HK-2 (cell line): Measurements from ENCODE around the gene FLT3.
A peak's percentile ranks its signal among the peaks of the same experiment; 100 is the strongest.
"Not testable (repeated sequence)": the region's sequence is repeated elsewhere in the genome, so short reads cannot be mapped to it uniquely, and the experiment has no call there.

Experiments
- DNase-seq: peaks from one replicate; pipeline ENCODE4 v3.0.0-alpha.2; 2018; ENCODE audit not compliant: unreplicated experiment

The FLT3 gene

DNA sequence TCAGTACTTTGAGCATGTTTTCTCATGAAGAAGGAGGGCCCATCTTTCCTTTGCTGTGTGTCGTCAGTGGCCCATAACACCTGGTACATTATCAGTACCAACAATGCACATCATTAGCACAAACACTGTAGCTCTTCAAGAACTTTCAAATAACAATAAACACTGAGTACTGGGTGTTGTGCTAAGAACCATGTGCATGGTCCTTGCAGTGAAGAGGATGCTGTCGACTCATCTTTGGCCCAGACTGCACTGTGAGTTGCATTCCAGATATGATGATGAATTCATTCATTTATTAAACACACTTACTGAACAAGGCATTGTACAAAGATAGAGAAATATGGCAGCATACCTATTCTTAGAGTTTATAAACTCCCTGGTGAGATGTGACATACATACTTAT lies 55.8 kb downstream of the FLT3 start:
- DNase-seq = no peak

DNA sequence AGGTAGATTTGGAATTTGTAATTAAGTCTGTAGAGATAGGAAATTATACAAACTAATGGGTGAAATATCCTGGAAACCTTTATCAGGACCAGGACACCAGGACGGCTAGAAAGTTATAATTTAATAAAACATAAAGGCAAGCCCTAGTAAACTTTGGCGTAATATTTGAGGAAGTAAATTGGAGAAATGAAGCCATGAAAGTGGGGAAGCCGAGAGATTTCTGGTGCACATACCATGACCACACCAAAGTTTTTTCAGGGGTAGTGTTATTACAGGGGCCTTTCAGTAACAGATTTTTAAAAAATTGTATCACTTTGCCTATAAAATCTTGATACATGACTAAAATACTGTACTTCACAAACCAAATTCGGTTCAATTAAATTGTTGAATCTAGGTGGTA lies 57.2 kb downstream of the FLT3 start:
- DNase-seq = no peak

DNA sequence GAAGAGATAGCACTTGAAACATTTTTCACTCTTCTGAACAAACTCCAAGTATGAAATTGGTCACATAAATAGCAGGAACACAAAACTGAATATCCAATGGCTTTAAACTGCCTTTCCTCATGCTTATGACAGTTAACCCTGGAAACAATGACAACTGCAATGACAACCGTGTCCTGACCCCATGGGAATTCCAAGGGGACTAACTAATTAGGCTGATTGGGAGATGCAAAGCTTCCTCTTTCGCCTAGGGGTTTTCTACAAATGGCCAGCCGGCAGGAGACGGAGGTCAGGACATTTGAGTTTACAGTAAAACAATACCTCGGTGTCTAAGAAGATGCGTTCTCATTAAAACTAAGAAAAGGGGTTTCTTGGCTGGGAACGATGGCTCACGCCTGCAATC lies 58.9 kb downstream of the FLT3 start:
- DNase-seq = no peak

DNA sequence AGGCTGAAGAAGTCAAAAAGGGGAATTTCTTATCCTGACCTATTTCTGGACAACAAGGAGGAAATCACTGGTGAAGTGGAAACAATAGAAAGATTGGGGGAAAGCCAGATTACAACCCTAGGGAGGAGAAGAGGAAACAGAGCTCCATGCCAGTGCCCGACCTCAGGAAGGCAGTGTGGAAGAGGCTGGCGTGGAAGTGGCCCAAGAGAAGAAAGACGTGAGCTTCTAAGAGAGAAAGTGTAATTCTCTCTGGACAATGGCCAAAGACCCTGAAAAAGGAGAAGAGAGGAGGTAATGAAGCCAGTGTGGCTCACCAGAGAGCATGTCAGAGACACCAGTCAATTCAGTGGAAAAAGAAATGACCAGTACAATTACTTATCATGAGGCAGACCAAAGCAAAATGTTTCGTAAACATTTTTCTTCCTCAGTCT lies 59.3 kb downstream of the FLT3 start:
- DNase-seq = no peak

DNA sequence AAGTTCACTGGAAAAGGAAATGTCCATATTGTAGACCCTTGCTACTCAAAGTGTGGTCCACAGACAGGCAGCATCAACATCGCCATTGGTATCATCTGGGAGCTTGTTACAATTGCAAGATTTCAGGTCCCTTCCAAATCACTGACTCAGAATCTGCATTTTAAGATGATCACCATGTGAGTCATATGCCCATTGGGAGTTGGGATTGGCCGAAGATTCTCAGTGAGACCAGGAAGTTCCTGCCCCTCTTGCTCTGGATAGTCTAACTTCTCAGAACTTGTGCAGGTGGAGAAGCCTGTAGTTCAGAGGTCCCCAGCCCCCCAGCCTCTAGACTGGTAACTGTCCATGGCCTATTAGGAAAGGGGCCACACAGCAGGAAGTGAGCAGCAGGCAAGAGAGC lies 63.0 kb downstream of the FLT3 start:
- no peak for DNase-seq

DNA sequence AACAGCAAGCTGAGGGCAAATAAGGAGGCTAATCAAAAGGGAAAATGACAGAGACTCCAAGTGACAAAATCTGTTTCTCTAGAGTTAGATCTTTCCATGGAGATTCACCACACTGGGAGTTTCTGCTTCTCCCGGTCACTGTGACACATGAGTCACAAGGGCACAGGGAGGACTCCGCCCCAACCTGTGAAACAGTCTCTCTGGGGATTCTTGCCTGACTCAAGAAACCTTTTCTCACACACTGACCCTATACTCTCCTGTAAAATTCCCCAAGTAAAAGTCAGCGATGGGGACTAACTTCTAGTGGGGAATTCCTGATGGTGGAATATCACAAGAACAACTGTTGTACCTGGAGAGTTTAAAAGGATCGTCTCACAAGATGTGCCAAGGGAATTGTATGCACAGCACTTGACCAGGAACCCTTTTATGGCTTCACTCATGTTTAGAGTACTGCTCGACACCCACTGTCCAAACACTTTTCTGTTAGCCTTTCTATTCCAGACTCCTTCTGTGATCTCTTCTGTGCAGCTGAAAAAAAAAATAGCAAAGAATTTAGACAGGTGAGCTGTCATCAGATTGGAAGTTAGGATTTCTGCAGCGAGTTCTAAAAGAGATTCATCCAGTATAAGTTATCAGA lies 65.1 kb downstream of the FLT3 start:
- DNase-seq = peak; percentile 4

DNA sequence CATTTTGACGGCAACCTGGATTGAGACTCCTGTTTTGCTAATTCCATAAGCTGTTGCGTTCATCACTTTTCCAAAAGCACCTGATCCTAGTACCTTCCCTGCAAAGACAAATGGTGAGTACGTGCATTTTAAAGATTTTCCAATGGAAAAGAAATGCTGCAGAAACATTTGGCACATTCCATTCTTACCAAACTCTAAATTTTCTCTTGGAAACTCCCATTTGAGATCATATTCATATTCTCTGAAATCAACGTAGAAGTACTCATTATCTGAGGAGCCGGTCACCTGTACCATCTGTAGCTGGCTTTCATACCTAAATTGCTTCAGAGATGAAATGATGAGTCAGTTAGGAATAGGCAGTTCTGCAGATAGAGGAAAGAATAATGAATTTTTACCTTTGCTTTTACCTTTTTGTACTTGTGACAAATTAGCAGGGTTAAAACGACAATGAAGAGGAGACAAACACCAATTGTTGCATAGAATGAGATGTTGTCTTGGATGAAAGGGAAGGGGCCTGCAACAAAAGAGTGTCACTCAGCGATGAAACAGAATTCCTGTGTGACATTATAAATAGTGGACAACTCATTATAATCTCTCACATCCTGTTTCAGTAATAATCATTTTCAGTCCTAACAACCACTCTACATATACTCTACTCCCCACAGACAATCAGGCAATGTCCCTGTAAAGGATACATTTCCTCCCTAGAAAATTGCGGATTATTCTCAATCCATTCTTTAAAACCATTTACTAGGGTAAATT lies 66.3 kb downstream of the FLT3 start:
- no peak for DNase-seq

DNA sequence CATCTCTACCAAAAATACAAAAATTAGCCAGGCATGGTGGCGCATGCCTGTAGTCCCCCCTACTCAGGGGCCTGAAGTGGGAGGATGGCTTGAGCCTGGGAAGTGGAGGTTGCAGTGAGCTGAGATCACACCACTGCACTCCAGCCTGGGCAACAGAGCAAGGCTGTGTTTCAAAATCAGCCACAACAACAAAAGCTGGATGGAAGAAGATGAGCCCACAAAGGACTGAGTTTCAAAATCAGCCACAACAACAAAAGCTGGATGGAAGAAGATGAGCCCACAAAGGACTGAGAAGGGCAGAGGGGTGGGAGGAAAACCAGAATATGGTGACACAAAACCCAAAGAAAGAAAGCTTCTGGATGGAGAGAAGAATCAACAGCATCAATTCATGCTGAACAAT lies 67.9 kb downstream of the FLT3 start:
- not testable (repeated sequence) for DNase-seq

DNA sequence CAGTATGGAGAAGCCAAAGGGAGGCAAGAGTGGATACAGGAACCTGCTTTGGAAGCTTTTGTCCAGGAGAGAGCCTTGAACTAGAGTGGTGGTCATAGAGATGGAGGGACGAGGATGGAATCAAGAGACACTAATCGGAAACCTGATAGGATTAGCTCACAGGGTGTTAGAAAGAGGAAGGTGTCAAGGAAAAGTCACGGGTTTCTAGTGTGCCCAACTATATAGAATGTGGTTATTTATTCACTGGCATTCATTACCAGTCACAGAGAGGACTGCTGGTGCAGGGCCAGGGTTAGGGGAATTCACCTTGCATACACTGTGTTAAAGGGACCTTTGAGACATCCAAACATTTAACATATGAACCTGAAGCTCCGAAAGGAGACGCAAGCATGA lies 68.5 kb downstream of the FLT3 start:
- DNase-seq = no peak

DNA sequence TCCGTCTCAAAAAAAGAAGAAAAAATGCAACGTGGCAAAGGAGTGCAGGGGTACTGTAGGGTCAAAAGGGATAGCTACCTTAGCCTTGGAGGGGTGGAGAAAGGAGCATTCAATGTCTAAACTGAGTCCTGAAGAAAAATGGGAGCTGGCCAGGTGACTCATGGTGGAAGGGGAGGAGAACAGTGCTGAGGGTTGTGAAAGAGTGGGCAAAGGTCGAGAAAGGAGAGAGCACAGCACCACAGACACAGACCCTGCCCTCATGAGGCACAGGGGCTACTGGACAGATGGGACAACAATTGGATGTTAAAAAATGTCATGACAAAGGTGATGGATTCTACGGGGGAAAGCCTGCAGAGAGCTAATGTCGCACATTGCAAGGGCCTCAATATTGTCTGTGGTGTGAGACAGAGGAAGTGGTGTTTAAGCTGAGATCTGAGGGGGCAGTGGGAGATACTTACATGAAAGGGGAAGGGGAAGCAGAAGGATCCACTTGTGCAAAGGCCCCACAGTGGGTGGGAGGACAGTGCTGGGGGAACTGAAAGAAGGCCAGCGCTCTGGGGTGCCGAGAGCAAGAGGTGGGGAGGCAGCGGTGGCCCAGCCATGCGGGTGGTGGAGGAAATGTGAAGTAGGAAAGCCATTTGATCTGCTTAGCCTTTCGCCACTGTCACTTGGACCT lies 69.0 kb downstream of the FLT3 start:
- no peak for DNase-seq

DNA sequence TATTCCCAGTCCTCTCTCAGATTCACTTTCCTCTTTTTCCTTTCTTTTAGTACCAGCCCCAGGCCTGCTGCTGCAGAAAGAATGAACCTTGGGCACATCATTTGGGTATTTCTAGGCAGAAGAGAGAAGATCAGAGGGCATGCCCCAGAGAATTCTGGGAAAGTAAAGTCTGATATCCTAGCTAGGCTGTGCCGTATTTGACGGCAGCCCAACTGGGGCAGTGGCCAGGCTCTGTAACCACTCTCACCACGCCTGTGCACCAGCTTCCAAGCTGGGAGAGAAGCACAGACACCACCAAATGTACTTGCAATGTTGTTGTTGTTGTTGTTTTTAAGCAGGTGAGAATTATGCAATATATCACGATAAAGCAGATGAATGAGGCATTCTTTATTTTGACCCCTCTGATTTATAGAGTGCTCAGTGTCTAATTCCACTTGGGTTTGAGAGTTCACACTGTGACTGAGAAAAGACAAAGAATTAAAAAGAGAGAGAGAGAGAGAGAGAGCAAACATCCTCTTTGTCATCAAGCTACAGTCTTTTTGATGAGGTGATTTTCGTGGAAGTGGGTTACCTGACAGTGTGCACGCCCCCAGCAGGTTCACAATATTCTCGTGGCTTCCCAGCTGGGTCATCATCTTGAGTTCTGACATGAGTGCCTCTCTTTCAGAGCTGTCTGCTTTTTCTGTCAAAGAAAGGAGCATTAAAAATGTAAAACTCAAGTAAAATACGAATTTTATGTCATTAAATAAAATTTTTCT lies 72.6 kb downstream of the FLT3 start:
- no peak for DNase-seq

DNA sequence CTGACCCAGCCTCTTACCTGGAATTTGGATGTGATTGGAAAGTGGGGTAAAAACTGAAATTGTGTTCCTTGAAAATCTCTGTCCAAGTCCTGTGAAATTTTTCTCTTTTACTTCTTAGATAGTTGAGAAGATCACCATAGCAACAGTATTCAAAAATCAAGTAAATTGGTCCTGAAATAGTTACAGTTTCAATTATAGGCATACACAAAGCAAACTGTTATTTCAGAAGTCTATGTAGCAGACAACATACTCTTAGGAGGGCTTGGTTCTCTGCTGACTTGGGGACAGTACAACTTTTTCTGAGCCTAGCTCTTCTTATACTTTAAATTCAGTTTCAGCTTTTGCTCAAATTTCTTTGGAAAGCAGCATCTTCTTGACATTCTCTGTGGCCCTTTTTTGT lies 73.3 kb downstream of the FLT3 start:
- no peak for DNase-seq

DNA sequence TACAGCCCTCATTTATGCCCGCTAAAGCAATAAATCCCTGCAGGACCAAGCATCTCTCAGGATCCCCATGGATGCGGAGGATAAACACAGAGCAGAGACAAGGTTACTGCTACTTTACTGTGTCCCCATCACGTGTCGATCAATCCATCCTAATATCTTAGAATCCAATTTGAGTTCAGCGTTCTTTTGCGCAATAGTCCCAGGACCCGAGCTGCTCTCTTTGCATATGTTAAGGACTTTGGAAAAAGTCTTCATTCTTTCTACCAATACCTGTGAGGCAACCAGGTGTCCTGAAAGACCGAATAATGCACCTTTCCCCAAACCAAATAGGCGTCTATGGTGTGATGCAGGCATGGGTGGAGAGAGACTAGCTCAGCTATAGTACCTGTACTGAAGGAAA lies 73.9 kb downstream of the FLT3 start:
- DNase-seq = no peak

DNA sequence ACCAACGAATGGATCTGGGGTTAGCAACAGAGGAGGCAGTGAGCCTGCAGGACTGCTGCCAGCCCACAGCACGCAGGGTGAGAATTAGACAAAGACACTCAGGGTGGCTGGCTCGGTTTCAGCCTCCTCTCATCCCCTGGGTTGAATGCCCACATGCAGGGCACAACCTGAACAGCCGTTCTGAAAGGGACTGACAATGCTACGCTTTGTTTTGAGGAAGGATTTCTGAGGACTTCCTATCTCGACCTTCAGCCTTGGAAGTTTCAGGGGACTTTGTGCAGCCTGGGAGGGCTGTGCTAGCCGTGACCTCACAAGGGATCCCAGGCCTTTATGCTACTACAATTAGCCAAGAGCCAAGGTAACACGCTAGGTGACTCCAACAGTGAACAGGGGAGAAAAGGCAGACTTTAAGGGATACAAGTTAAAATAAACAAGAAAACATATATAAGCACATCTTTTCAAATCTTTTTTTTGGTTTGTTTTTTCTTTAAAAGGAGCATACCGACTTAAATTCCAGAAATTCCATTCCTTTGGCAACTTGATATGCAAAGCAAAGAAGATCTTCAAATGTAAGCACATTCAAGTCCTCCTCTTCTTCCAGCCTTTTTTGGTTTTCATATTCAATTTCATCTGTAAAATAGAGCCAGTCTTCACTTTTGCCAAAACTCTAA lies 77.4 kb downstream of the FLT3 start:
- DNase-seq = no peak

DNA sequence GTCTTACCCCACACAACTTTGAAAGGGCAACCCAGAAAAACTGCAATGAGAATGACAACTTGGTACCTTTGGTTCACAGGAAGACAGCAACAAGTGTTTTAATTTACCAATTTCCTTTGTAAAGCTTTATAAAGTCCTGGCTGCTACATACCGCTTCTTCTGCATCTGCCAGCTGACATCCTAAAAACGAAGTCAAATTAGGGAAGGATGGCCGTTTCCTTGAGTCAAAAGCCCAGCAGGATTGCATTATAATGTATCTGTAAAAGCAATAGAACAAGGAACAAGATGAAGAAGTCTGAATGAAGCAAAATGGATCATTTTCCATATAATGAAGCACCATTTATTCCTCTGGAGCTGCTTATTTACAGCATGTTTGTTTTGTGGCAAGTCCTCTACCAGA lies 86.1 kb downstream of the FLT3 start:
- DNase-seq = no peak

DNA sequence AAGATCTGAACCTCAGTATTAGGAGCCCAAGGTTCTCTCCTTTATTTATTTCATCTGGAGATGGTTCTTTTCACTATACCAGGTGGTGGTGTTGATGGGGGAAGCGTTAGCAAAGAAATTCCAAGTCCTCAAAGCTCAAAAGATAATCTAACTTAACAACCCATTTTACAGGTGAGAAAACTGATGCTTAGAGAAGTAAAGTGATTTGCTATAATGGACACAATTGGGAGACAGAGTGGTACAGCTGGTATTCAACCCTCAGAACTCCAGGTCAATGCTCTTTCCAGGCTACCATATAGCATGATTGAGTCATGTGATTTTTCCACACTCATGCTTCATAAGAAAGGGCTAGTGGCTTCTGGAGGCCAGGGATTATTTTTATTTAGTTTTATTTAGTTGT lies 86.9 kb downstream of the FLT3 start:
- DNase-seq = no peak

DNA sequence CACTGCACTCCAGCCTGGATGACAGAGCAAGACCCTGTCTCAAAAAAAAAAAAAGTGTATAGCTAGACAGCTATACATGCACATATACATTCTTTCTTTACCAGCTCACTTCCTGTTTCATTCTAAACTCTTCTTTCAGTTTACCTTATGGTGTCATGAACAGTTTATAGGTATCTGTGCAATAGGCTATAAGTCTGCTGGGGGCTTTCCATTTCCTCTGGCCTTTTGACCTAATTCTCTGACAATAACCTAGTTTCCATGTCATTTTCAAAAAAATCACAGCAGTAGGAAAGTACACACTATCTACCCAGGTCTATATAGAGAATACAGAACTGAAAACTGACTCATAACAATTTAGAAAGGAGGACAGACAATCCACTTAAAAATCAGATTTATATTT lies 87.5 kb downstream of the FLT3 start:
- no peak for DNase-seq

DNA sequence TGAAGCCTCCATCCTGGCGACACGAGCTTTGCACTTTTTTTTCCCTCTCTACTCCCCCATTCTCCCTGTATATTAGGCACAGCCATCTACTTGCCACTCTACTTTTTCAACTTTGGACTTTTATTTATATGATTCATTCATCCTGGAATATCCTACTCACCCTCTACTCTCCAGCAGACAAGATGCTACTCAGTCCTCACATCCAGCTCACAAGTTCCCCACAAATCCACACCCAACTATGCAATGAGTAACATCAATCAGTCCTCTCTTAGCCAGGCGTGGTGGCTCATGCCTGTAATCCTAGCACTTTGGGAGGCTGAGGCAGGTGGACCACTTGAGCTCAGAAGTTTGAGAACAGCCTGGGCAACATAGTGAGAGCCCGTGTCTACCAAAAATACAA lies 88.0 kb downstream of the FLT3 start:
- no peak for DNase-seq

DNA sequence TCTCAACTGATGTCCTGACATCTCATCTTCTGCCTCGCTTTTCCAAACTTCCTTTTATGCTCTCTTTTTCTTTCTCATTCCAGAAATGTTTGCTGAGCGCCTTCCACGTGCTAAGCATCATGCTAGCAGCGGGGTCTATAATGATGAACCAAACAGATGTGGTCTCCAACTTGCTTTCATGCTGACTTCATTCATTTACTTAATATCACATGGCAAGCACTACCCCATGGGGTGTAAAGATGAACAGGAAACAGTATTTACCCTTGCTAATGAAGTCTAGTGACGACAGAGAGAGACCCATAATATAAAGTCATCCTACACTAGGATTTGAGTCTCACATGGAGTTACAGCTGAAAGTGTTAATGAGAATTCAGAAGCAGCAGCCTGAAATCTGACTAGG lies 90.3 kb downstream of the FLT3 start:
- DNase-seq = no peak

DNA sequence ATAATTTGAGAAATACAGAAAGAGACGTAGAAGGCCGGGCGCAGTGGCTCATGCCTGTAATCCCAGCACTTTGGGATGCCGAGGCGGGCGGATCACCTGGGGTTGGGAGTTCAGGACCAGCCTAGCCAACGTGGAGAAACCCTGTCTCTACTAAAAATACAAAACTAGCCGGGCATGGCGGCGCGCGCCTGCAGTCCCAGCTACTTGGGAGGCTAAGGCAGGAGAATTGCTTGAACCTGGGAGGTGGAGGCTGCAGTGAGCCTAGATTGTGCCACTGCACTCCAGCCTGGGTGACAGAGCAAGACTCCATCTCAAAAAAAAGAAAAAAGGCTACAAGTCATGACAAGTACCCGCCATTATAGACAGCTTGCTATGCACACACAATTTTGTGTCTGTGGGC lies 95.4 kb downstream of the FLT3 start:
- DNase-seq = not testable (repeated sequence)

DNA sequence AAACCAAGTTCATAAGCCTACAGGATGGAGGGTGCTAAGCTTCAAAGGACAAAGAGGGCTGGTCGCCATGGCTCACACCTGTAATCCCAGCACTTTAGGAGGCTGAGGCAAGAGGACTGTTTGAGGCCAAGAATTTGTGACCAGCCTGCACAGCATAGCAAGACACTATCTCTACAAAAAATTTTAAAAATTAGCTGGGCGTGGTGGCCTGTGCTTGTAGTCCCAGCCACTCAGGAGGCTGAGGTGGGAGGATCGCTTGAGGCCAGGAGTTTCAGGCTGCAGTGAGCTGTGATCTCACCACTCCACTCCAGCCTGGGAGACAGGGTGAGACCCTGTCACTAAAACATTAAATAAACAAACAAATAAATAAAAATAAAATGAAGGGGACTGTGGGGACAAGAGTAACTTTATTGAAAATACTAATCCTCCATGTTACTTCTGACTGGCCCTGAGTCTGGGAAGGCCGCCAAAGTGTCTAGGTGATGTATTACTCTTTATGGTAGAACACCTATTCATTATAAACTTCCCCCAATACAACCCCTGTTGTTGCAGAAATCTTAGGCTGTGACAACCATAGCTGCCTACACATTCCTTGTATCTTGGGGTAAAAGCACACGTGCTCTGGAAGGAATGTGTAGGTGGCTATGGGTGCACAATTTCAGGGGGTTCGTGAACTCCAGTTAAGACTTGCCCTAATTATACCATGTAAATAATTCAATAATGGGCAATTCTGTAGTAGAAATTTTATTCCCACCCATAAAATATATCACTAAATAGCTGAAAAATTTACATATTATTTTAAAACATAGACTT lies 97.3 kb downstream of the FLT3 start:
- DNase-seq = no peak
